Uterus (tissue), 2 donors: Measurements from ENCODE around the gene DENND2D.

Experiments used
- CTCF ChIP-seq, 4 experiments: fragments of 200-600 bp in 2 of 4; fragments of 450-650 bp in 2 of 4; sonication (generic) in 2 of 4; IDR thresholded peaks; one replicate each; pipeline ENCODE4 v1.5.1; 2016 to 2019; ENCODE audit warnings: antibody characterized with exemption in 4 of 4, mild to moderate bottlenecking in 2 of 4, moderate library complexity in 1 of 4
- POLR2A ChIP-seq, 2 donors: fragments of 450-650 bp; IDR thresholded peaks; one replicate each; pipeline ENCODE4 v1.6.1; 2016; ENCODE audit warnings: antibody characterized with exemption in 2 of 2, mild to moderate bottlenecking in 1 of 2, moderate library complexity in 1 of 2

- TF ChIP-seq CTCF (IDR thresholded peaks at IDR 0.05), result no peak
- TF ChIP-seq POLR2A (IDR thresholded peaks at IDR 0.05), result no peak
Measured at GRCh38 chr1:111145963-111146768, 54.3 kb downstream of the DENND2D start.
